MM.1S (cell line): Measurements from ENCODE around the gene U2AF1L4.

ENCODE experiments used
- DNase-seq: peaks from one replicate; pipeline ENCODE4 v3.0.0-alpha.2; 2015
- H2AFZ ChIP-seq: fragments of 300-600 bp; sonication (generic); 2 replicates; pipeline ENCODE4 v1.6.0; 2016; ENCODE audit warnings: antibody characterized with exemption, low read length
- H3F3A ChIP-seq: fragments of 300-600 bp; sonication (generic); 2 replicates; pipeline ENCODE4 v1.6.1; 2016; ENCODE audit warnings: mild to moderate bottlenecking, antibody characterized with exemption, low read length, moderate library complexity, mixed read lengths; ENCODE audit not compliant: insufficient read depth
- H3K27ac ChIP-seq: fragments of 300-600 bp; sonication (generic); 2 replicates; pipeline ENCODE4 v1.5.1; 2016; ENCODE audit warnings: mild to moderate bottlenecking, low read length
- H3K27me3 ChIP-seq: fragments of 300-600 bp; sonication (generic); replicated peaks from 2 replicates; pipeline ENCODE4 v1.6.0; 2016; ENCODE audit warnings: low read length; ENCODE audit not compliant: insufficient read depth
- H3K36me3 ChIP-seq: fragments of 300-600 bp; sonication (generic); replicated peaks from 2 replicates; pipeline ENCODE4 v1.6.1; 2016; ENCODE audit warnings: mild to moderate bottlenecking, low read length, mixed read lengths; ENCODE audit not compliant: insufficient read depth
- H3K4me1 ChIP-seq: fragments of 300-600 bp; sonication (generic); 2 replicates; pipeline ENCODE4 v1.6.1; 2016; ENCODE audit warnings: low read length, mixed read lengths
- H3K4me2 ChIP-seq: fragments of 300-600 bp; sonication (generic); 2 replicates; pipeline ENCODE4 v1.6.0; 2016; ENCODE audit warnings: low read depth, low read length
- H3K4me3 ChIP-seq: fragments of 300-600 bp; sonication (generic); 2 replicates; pipeline ENCODE4 v1.5.1; 2016; ENCODE audit warnings: low read length, mixed read lengths
- H3K79me2 ChIP-seq: fragments of 300-600 bp; sonication (generic); 2 replicates; pipeline ENCODE4 v1.6.1; 2016; ENCODE audit warnings: mixed run types, low read length, mixed read lengths
- H3K9ac ChIP-seq: fragments of 300-600 bp; sonication (generic); 2 replicates; pipeline ENCODE4 v1.6.1; 2016; ENCODE audit warnings: low read length, mixed read lengths
- H3K9me2 ChIP-seq: fragments of 300-600 bp; sonication (generic); replicated peaks from 2 replicates; pipeline ENCODE4 v1.6.1; 2016; ENCODE audit warnings: mild to moderate bottlenecking, low read length, mixed read lengths; ENCODE audit not compliant: insufficient read depth
- H3K9me3 ChIP-seq: fragments of 300-600 bp; sonication (generic); replicated peaks from 2 replicates; pipeline ENCODE4 v1.6.1; 2016; ENCODE audit warnings: mild to moderate bottlenecking, low read length, mixed read lengths; ENCODE audit not compliant: insufficient read depth
- H4K20me1 ChIP-seq: fragments of 300-600 bp; sonication (generic); 2 replicates; pipeline ENCODE4 v1.6.1; 2016; ENCODE audit warnings: mild to moderate bottlenecking, low read length, moderate library complexity, mixed read lengths; ENCODE audit not compliant: insufficient read depth
- EZH2 ChIP-seq: fragments of 300-600 bp; sonication (generic); optimal IDR thresholded peaks from 2 replicates; pipeline ENCODE3; 2017; ENCODE audit warnings: low read depth, mild to moderate bottlenecking, antibody characterized with exemption, low read length, mixed read lengths
- EZH2phosphoT487 ChIP-seq: fragments of 300-600 bp; sonication (generic); IDR thresholded peaks from 2 replicates; pipeline ENCODE4 v1.6.1; 2018; ENCODE audit warnings: antibody characterized with exemption, low read length
- TF ChIP-seq, protein P1 (sequence below): fragments of 300-600 bp; sonication (generic); IDR thresholded peaks from 2 replicates; pipeline ENCODE4 v1.5.1; 2016; ENCODE audit warnings: antibody characterized with exemption, low read length, mixed read lengths

The U2AF1L4 gene

DNA sequence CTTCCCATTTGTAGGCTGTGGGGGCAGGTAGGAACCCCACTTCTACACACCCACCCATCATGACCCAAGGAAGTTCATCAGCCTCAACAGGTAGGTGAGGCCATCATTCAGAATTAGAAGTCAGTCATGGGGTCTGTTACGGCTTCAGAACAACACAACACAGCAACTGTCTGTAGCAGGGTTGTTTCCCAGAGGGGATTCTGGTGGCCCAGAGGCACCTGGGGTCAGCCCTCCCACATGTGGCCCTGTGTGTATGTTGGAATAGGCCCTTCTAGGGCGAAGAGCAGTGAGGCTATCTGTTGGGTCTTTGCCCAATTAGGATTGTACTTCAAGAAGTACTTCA, 6.4 kb downstream of the U2AF1L4 start:
- no peaks in the 10 kb centered on the region for H4K20me1 ChIP-seq

DNA sequence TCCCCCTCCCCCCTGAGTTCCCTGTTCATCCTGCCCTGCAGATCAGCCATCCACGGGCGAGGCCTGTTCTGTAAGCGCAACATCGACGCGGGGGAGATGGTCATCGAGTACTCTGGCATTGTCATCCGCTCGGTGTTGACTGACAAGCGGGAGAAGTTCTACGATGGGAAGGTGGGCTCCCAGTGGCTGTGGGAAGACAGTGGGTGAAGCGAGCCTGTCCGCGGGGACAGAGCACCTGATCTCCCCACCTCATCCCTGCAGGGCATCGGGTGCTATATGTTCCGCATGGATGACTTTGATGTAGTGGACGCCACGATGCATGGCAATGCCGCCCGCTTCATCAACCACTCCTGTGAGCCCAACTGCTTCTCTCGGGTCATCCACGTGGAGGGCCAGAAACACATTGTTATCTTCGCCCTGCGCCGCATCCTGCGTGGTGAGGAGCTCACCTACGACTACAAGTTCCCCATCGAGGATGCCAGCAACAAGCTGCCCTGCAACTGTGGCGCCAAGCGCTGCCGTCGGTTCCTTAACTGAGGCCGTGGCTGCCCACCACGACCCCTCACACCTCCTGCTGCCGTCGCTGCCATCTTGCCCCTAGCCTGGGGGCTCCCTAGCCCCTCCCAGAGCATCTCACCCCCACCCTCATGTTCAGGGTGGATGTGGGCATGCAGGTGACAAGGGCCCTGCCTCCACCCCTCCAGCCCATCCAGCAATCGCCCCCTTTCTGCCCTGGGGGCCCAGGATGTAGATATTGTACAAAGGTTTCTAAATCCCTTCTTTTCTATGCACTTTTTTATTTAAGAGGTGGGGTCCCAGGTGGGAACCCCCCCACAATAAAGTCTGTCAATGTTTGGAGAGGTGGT, 7.0 kb downstream of the U2AF1L4 start:
- 0 out of 2 replicates have a peak, but pooled peaks cover 5% of the 10 kb centered on the region for H3K36me3 ChIP-seq
- DNase-seq, result no peak
- no peak overlapping the region for H3K4me2 ChIP-seq

More for the DNA sequence above, 6.4 kb downstream of the U2AF1L4 start:
- Histone ChIP-seq H3K36me3 (0 out of 2 replicates have a peak, but pooled peaks cover 2% of the 10 kb centered on the region), H3K9ac (no peak overlapping the region), H2AFZ (no peak overlapping the region), H3K4me1 (peaks cover 12% of the 10 kb centered on the region), H3K27me3 (no peaks in the 10 kb centered on the region), H3K9me3 (no peaks in the 10 kb centered on the region), H3F3A (peaks cover 24% of the 10 kb centered on the region; the same call in 1 of the 2 replicates), H3K4me3 (no peak overlapping the region), H3K79me2 (peaks cover 4% of the 10 kb centered on the region), H3K4me2 (no peak overlapping the region), H3K27ac (no peak overlapping the region), H3K9me2 (no peaks in the 10 kb centered on the region)
- DNase-seq, result peak; percentile 4
- TF ChIP-seq, protein P1, sequence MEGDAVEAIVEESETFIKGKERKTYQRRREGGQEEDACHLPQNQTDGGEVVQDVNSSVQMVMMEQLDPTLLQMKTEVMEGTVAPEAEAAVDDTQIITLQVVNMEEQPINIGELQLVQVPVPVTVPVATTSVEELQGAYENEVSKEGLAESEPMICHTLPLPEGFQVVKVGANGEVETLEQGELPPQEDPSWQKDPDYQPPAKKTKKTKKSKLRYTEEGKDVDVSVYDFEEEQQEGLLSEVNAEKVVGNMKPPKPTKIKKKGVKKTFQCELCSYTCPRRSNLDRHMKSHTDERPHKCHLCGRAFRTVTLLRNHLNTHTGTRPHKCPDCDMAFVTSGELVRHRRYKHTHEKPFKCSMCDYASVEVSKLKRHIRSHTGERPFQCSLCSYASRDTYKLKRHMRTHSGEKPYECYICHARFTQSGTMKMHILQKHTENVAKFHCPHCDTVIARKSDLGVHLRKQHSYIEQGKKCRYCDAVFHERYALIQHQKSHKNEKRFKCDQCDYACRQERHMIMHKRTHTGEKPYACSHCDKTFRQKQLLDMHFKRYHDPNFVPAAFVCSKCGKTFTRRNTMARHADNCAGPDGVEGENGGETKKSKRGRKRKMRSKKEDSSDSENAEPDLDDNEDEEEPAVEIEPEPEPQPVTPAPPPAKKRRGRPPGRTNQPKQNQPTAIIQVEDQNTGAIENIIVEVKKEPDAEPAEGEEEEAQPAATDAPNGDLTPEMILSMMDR, result no peak
- TF ChIP-seq EZH2phosphoT487, result no peak
- no peak for TF ChIP-seq EZH2

DNA sequence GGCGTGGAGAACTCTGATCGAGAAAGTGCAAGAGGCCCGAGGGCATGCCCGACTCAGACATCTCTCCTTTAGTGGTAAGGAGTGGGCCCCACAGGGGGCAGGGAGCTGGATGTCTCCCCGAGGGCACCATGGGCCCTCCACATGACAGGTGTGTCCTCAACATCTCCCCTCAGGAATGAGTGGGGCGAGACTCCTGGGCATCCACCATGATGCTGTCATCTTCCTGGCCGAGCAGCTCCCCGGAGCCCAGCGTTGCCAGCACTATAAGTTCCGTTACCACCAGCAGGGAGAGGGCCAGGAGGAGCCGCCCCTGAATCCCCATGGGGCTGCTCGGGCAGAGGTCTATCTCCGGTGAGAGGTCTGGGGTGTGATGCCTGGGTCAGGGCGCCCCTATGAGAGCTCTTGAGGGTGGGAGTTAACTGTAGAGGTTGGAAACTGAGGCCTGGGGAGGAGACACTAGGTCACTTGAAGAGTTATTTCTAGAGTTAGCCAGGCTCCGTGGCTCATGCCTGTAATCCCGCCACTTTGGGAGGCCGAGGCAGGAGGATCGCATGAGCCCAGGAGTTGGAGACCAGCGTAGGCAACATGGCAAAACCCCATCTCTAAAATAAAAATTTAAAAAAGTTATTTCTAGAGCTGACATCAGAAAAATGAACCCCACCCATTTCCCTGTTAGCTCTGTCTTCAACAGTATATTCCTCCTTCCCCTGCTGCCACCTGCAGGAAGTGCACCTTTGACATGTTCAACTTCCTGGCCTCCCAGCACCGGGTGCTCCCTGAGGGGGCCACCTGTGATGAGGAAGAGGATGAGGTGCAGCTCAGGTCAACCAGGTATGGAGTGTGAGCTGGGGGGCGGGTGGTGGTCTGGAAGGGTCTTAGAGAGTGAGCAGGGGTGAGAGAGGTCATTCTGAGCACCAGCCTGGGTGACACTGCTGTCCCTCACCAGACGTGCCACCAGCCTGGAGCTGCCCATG, 8.0 kb downstream of the U2AF1L4 start:
- DNase-seq, result no peak
- Histone ChIP-seq H4K20me1 (no peaks in the 10 kb centered on the region), H3K79me2 (no peaks in the 10 kb centered on the region), H3K9ac (no peak overlapping the region), H3K4me1 (0 out of 2 replicates have a peak, but pooled peaks cover 3% of the 10 kb centered on the region), H3K9me3 (no peaks in the 10 kb centered on the region), H3K27ac (no peak overlapping the region), H3K36me3 (0 out of 2 replicates have a peak, but pooled peaks cover 5% of the 10 kb centered on the region), H3K4me2 (no peak overlapping the region), H3K4me3 (no peak overlapping the region), H3K9me2 (no peaks in the 10 kb centered on the region), H2AFZ (no peak overlapping the region), H3F3A (peaks cover 19% of the 10 kb centered on the region; the same call in 1 of the 2 replicates), H3K27me3 (no peaks in the 10 kb centered on the region)
- no peak for TF ChIP-seq EZH2
- TF ChIP-seq, protein P1, result peak; percentile 16

More for the DNA sequence above, 7.0 kb downstream of the U2AF1L4 start:
- TF ChIP-seq, protein P1, result no peak
- TF ChIP-seq EZH2 (no peak), EZH2phosphoT487 (no peak)
- H3F3A ChIP-seq, result peaks cover 24% of the 10 kb centered on the region; the same call in 1 of the 2 replicates
- no peaks in the 10 kb centered on the region for H3K9me3 ChIP-seq
- no peak overlapping the region for H3K27ac ChIP-seq
- no peak overlapping the region for H2AFZ ChIP-seq
- H3K9ac ChIP-seq, result no peak overlapping the region
- no peak overlapping the region for H3K4me3 ChIP-seq
- no peaks in the 10 kb centered on the region for H3K27me3 ChIP-seq
- no peaks in the 10 kb centered on the region for H3K79me2 ChIP-seq
- no peaks in the 10 kb centered on the region for H3K9me2 ChIP-seq
- peaks cover 9% of the 10 kb centered on the region for H3K4me1 ChIP-seq
- H4K20me1 ChIP-seq, result no peaks in the 10 kb centered on the region
